AG08395 (cell line): ENCODE results near the gene NLGN3.

Source experiments
- DNase-seq: peaks from one replicate; pipeline ENCODE4 v3.0.0; 2012; ENCODE audit warnings: mixed read lengths, low spot score

NLGN3 gene

DNA sequence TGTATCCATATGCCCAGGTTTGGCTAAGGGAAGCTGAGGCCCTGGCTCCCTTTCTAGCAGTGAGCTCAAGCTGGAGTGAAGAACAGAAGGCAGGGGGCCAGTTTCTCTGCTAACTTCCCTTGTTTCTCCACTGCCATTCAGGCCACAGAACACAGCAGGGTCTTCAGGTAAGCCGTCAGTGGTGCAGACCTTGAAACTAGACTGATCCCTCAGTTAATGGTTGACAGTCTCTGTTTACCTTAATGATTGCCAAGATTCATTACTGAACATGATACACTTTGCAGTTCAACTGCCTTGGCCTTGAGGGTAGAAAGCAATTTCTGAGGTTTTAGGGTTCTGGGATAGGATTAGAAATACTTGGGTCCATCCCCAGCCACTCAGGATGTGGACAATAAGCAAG lies 69.5 kb downstream of the NLGN3 start:
- no peak for DNase-seq

DNA sequence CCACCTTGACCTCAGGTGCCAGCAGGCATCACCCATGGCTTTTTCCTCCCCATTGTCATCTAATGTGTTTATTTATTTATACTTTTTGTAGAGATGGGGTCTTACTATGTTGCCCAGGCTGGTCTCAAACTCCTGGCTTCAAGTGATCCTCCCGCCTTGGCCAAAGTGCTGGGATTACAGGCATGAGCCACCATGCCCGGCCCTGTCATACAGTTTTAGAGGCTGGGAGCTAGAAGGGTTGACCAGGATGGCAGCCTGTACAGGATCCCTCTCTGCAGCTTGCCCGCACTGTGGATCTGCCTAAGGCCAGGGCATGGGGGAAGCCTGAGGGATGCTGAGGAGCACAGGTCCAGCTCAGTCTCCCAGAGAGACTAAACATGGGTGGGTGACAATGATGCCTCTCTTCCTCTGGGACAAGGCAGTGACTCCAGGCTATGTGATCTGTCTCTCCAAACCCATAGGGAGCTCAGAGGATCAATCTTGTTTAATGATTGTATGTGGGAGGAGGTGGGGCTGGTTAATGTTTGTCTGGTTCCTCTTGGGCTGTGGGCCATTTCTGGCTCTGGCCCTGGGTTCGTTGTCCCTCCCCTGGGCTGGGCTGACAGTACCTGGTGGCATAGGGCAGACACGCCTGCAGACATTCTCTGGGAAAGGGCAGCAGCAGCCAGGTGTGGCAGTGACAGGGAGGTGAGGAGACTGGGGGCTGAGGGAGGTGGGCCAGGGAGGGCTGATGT lies 70.1 kb downstream of the NLGN3 start:
- DNase-seq, result no peak

- DNase-seq, result no peak
Observed at GRCh38 chrX:71215338-71215912, 70.8 kb downstream of the NLGN3 start.

DNA sequence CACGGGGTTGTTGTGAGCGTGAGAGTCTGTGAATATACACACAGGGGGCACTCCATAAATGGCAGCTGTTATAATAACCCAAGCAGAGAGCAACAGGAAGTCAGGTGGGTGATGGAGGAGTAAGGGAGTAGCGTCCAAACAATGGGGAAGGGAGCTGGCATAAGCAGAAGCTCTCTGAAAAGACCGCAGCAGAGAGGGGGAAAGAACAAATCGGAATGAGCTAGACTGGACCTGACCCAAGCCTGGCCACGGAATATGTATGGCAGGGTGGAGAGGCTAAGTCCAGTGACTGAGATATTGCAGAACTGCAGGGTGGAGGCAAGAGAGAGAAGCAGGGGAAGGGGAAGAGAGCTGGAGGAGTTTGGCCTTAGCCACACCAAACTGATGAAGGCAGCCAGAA lies 71.8 kb downstream of the NLGN3 start:
- DNase-seq, result no peak

- no peak for DNase-seq
Observed at GRCh38 chrX:71217298-71217697, 72.7 kb downstream of the NLGN3 start.
